DMS53 treated with DMSO at 0.1 percent for 48 hours (cell line): ENCODE measurements around the gene GP9.
"Not testable (repeated sequence)": the region's sequence is repeated elsewhere in the genome, so short reads cannot be mapped to it uniquely, and the experiment has no call there.

Experiments
- DNase-seq: peaks from one replicate; lab custom pipeline; 2025; ENCODE audit not compliant: unreplicated experiment; lab: John Stamatoyannopoulos, UW

Gene GP9

GRCh38 chr3:129106866-129107565 lies 46.4 kb downstream of the GP9 start:
- no peak for DNase-seq

- DNase-seq: no peak
Measured at GRCh38 chr3:129107793-129108192, 47.2 kb downstream of the GP9 start.

- not testable (repeated sequence) for DNase-seq
Measured at GRCh38 chr3:129111076-129111780, 50.6 kb downstream of the GP9 start.
